ENCODE results near the gene CCDC183.
"Not testable (repeated sequence)": the region's sequence is repeated elsewhere in the genome, so short reads cannot be mapped to it uniquely, and the experiment has no call there.

CCDC183 gene

DNA sequence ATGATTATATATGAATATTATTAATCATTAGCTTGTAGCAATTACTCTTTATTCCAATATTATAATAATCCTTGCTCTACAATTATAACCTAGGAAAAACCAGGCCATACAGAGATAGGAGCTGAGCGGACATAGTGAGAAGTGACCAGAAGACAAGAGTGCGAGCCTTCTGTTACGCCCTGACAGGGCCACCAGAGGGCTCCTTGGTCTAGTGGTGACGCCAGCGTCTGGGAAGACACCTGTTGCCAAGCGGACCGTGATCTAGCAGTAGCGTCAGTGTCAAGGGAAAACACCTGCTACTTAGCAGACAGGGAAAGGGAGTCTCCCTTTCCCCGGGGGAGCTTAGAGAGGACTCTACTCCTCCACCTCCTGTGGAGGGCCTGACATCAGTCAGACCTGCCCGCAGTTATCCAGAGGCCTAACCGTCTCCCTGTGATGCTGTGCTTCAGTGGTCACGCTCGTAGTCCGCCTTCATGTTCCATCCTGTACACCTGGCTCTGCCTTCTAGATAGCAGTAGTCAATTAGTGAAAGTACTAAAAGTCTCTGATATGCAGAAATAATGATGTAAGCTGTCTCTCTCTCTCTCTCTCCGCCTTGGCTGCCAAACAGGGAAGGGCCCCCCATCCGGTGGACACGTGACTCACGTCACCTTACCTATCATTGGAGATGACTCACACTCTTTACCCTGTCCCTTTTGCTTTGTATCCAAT is 29.6 kb upstream of the CCDC183 start:
- Mint-ChIP-seq H3K27ac (peak overlapping the region; percentile 84), H3K4me3 (peak overlapping the region; percentile 36), H3K4me1 (ENCODE audit: low read depth) (peaks cover 17% of the 10 kb centered on the region)
- not testable (repeated sequence) for H3K9me3 Mint-ChIP-seq; H3K36me3 Mint-ChIP-seq (ENCODE audit: low read depth); H3K27me3 Mint-ChIP-seq

DNA sequence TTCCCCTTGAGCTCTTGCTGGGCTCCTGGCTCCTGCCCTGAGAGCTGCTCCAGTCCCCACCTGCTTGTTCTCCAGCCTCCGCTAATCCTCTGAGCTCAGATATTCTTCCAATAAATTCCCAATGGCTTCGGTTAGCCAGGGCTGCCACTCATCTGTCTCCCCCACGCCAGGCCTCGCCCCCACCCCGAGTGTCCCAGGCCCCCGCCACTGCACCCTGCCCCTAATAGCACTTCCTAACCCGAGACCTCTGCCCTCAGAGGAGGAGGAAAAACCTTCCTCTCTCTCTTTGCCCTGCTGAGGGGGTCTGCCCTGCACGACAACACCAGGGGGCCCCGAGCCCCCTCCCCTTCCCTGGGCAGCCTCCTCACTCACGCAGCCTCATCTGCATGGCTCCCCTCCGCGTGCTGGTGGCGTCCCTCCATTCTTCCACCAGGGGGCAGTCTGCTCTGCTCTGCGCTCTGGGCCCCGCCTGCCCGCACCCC is 26.4 kb upstream of the CCDC183 start:
- peaks cover 9% of the 10 kb centered on the region for H3K9me3 Mint-ChIP-seq
- no peak overlapping the region for H3K4me3 Mint-ChIP-seq
- H3K27me3 Mint-ChIP-seq, result peaks cover 8% of the 10 kb centered on the region
- peaks cover 17% of the 10 kb centered on the region for H3K4me1 Mint-ChIP-seq (ENCODE audit: low read depth)
- no peaks in the 10 kb centered on the region for H3K36me3 Mint-ChIP-seq (ENCODE audit: low read depth)
- H3K27ac Mint-ChIP-seq, result no peak overlapping the region

DNA sequence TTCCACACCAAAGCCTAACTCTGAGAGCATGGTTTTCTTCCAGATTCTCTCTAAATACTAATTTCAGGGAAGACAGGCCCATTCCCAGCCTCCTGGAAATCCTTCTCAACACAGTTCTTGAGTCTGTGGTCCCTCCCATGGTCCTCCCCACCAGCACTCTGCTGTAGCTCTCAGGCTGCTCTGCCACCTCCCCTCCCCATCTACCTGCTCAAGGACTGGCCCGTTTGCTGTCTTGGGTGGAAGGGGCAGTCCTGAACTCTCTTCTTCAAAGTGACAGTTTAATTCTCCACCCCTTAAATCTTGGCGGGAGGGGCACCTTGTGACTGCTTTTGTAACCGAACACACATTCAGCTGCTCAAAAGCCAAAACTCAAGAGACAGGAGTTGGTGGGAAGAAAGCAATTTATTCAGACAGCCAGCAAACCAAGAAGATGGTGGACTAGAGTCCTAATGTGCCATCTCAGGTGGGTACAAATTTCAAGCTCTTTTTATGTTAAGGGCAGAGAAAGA is 24.2 kb upstream of the CCDC183 start:
- no peaks in the 10 kb centered on the region for H3K36me3 Mint-ChIP-seq (ENCODE audit: low read depth)
- H3K27ac Mint-ChIP-seq, result no peak overlapping the region
- H3K4me3 Mint-ChIP-seq, result no peak overlapping the region
- H3K27me3 Mint-ChIP-seq, result peaks cover 8% of the 10 kb centered on the region
- peaks cover 3% of the 10 kb centered on the region for H3K4me1 Mint-ChIP-seq (ENCODE audit: low read depth)
- H3K9me3 Mint-ChIP-seq, result peaks cover 9% of the 10 kb centered on the region

DNA sequence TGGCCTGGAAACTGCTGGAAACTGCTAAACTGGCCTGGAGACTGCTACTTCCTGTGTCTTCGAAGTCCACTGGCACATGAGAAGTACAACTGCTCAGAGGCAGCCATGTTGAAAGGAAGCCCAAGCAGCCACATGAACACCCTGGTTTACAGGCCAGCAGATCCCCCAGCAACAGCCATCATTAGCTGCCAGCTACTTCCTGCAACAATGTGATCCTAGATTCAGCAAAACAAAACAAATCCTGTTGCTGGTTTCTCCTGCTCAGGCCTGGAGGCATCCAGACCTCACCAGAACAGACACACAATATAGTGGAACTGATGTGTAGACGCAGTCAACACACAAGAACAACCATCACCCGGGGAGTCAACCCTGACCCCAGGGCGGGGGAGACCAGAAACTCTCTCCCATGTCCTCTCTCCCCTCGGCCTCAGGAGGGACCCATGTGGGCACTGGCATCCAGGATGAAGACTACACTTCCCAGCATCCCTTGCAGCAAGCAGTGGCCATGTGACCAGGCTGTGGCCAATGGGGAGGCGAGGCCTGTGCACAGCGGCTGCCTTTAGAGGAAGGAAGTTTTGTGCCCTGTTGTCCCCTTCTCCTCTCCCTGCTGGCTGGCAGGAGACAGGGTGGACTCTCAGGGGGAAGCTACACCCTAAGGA is 22.6 kb upstream of the CCDC183 start:
- Mint-ChIP-seq H3K9me3 (peaks cover 9% of the 10 kb centered on the region), H3K27me3 (peaks cover 8% of the 10 kb centered on the region), H3K36me3 (ENCODE audit: low read depth) (no peaks in the 10 kb centered on the region), H3K4me3 (no peak overlapping the region), H3K27ac (no peak overlapping the region), H3K4me1 (ENCODE audit: low read depth) (no peaks in the 10 kb centered on the region)

DNA sequence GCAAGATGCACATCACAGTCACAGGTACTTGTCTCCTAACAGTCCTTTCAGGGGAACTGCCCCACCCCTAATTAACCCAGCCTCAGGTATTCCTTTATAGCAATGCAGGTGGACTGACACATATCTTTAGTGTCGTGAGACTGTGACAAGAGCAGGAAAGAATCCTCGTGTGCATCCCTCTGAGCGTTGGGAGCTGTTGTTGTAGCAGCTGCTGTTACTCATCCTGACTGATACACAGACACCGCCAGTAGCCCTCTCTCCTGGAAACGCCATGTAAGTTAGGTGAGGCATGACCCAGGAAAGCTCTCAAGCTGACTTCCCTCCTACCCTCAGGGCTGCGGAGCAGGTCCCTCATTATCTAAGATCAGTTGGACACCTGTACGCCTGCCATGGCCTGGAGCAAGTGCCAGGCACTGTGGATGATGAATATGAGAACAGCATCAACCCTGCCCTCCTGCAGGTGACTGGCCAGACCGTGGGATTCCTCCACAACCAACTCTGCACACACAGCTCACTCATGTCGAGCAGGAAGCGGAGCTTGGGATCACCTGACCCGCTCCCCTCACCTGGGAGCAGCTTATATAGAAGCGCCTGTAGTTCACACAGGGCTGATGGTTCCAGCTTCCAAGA is 21.6 kb upstream of the CCDC183 start:
- no peak overlapping the region for H3K27ac Mint-ChIP-seq
- H3K36me3 Mint-ChIP-seq (ENCODE audit: low read depth), result no peaks in the 10 kb centered on the region
- no peaks in the 10 kb centered on the region for H3K4me1 Mint-ChIP-seq (ENCODE audit: low read depth)
- H3K4me3 Mint-ChIP-seq, result no peak overlapping the region
- peaks cover 15% of the 10 kb centered on the region for H3K27me3 Mint-ChIP-seq
- peaks cover 9% of the 10 kb centered on the region for H3K9me3 Mint-ChIP-seq

GRCh38 chr9:136775191-136775590 is 20.9 kb upstream of the CCDC183 start:
- H3K4me1 Mint-ChIP-seq (ENCODE audit: low read depth), result no peaks in the 10 kb centered on the region
- H3K9me3 Mint-ChIP-seq, result peaks cover 9% of the 10 kb centered on the region
- H3K36me3 Mint-ChIP-seq (ENCODE audit: low read depth), result no peaks in the 10 kb centered on the region
- H3K27ac Mint-ChIP-seq, result no peak overlapping the region
- H3K4me3 Mint-ChIP-seq, result no peak overlapping the region
- peaks cover 15% of the 10 kb centered on the region for H3K27me3 Mint-ChIP-seq

DNA sequence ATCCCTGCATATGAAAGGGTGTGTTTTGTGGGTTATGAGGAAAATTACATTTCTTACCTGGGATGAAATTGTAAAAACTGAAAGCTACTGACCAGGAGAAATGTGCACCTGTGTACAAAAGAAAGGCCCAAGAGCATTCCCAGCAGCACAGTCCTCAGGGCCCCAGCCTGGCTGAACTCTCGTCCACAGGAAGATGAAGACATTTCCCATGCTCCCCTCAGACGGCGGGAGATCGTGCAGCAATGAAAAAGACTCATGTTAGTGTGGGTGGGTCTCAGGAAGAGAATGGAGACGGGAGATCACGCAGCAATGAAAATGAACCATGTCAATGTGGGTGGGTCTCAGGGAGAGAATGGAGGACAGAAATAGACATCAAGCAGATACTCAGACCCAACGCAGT is 19.2 kb upstream of the CCDC183 start:
- Mint-ChIP-seq H3K27me3 (peaks cover 15% of the 10 kb centered on the region), H3K27ac (no peak overlapping the region), H3K9me3 (peaks cover 9% of the 10 kb centered on the region), H3K4me3 (no peak overlapping the region), H3K4me1 (ENCODE audit: low read depth) (no peaks in the 10 kb centered on the region), H3K36me3 (ENCODE audit: low read depth) (no peaks in the 10 kb centered on the region)

DNA sequence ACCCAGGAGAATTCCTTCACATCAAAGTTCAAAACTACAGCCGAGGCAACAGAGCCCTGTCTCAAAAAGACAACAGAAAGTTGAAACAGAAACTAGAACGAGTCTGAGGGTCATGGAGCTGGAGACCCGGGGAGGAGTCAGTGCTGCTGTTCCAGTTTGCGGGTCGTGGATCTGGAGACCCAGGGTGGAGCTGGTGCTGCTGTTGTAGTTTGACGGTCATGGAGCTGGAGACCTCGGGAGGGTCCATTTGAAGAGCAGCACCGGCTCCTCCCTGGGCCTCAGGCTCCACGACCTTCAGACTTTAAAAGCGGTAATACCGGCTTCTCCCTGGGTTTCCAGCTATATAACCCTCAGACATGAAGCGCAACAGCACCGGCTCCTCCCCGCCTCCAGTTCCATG is 18.8 kb upstream of the CCDC183 start:
- Mint-ChIP-seq H3K36me3 (ENCODE audit: low read depth) (no peaks in the 10 kb centered on the region), H3K27ac (no peak overlapping the region), H3K4me1 (ENCODE audit: low read depth) (no peaks in the 10 kb centered on the region), H3K27me3 (peaks cover 15% of the 10 kb centered on the region), H3K4me3 (no peak overlapping the region), H3K9me3 (peaks cover 9% of the 10 kb centered on the region)

- H3K27me3 Mint-ChIP-seq, result peaks cover 15% of the 10 kb centered on the region
- peaks cover 6% of the 10 kb centered on the region for H3K4me1 Mint-ChIP-seq (ENCODE audit: low read depth)
- H3K36me3 Mint-ChIP-seq (ENCODE audit: low read depth), result no peaks in the 10 kb centered on the region
- H3K9me3 Mint-ChIP-seq, result no peaks in the 10 kb centered on the region
- H3K27ac Mint-ChIP-seq, result no peak overlapping the region
- H3K4me3 Mint-ChIP-seq, result no peak overlapping the region
Observed at GRCh38 chr9:136779808-136780207, 16.3 kb upstream of the CCDC183 start.

DNA sequence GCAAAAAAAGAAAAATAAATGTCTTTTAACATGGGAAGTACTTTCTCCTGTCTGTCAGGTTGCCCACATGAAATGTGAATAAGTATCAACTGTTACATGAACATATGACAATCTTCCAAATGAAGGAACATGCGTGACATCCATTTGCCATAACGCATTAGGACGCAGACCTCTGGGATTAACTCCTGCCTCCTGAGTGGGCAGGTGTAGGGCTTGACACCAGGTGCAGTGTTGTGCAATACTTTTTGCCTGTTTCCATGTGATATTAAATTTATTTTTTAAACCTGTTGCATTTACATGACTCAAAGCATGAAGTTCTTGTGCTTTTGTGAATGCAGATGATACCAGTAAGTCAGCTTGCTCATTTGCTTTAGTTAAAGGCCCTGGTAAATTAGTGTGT is 13.7 kb upstream of the CCDC183 start:
- Mint-ChIP-seq H3K27me3 (peaks cover 15% of the 10 kb centered on the region), H3K4me3 (no peak overlapping the region), H3K9me3 (no peaks in the 10 kb centered on the region), H3K27ac (no peak overlapping the region), H3K36me3 (ENCODE audit: low read depth) (no peaks in the 10 kb centered on the region), H3K4me1 (ENCODE audit: low read depth) (peaks cover 6% of the 10 kb centered on the region)

- Mint-ChIP-seq H3K9me3 (no peaks in the 10 kb centered on the region), H3K36me3 (ENCODE audit: low read depth) (no peaks in the 10 kb centered on the region), H3K4me3 (no peak overlapping the region), H3K4me1 (ENCODE audit: low read depth) (peaks cover 21% of the 10 kb centered on the region), H3K27me3 (no peaks in the 10 kb centered on the region), H3K27ac (no peak overlapping the region)
Observed at GRCh38 chr9:136784249-136784996, 11.7 kb upstream of the CCDC183 start.

GRCh38 chr9:136784997-136785361 is 11.2 kb upstream of the CCDC183 start:
- no peak overlapping the region for H3K4me3 Mint-ChIP-seq
- no peaks in the 10 kb centered on the region for H3K27me3 Mint-ChIP-seq
- no peaks in the 10 kb centered on the region for H3K9me3 Mint-ChIP-seq
- H3K4me1 Mint-ChIP-seq (ENCODE audit: low read depth), result peaks cover 21% of the 10 kb centered on the region
- no peak overlapping the region for H3K27ac Mint-ChIP-seq
- H3K36me3 Mint-ChIP-seq (ENCODE audit: low read depth), result no peaks in the 10 kb centered on the region

- not testable (repeated sequence) for H3K4me3 Mint-ChIP-seq; H3K9me3 Mint-ChIP-seq; H3K27ac Mint-ChIP-seq; H3K27me3 Mint-ChIP-seq; H3K36me3 Mint-ChIP-seq (ENCODE audit: low read depth)
- H3K4me1 Mint-ChIP-seq (ENCODE audit: low read depth), result peaks cover 27% of the 10 kb centered on the region
Observed at GRCh38 chr9:136785565-136786355, 10.4 kb upstream of the CCDC183 start.

- H3K27ac Mint-ChIP-seq, result no peak overlapping the region
- no peaks in the 10 kb centered on the region for H3K9me3 Mint-ChIP-seq
- H3K27me3 Mint-ChIP-seq, result no peaks in the 10 kb centered on the region
- H3K4me1 Mint-ChIP-seq (ENCODE audit: low read depth), result peaks cover 27% of the 10 kb centered on the region
- H3K36me3 Mint-ChIP-seq (ENCODE audit: low read depth), result no peaks in the 10 kb centered on the region
- no peak overlapping the region for H3K4me3 Mint-ChIP-seq
Observed at GRCh38 chr9:136786451-136786850, 9.7 kb upstream of the CCDC183 start.

All from stimulated activated naive CD8-positive, alpha-beta T cell treated with anti-CD3 and anti-CD28 coated beads, Interleukin-15, Interleukin-2, amounts not matched to agents 100 ng/mL and 50 ng/mL, for 24 hours (primary cell).